Mucosa of stomach (tissue), 1 donor: ENCODE results near the gene SCG5.

Experiments
- H3K27me3 ChIP-seq: one replicate; pipeline ENCODE4 v1.7.0; 2013; ENCODE audit warnings: mild to moderate bottlenecking, low read length; ENCODE audit not compliant: control insufficient read depth, insufficient read depth
- H3K36me3 ChIP-seq: one replicate; pipeline ENCODE4 v1.7.0; 2013; ENCODE audit warnings: low read length; ENCODE audit not compliant: control insufficient read depth, insufficient read depth
- H3K4me1 ChIP-seq: one replicate; pipeline ENCODE4 v1.7.0; 2013; ENCODE audit warnings: mild to moderate bottlenecking, low read length; ENCODE audit not compliant: control insufficient read depth, insufficient read depth
- H3K4me3 ChIP-seq: one replicate; pipeline ENCODE4 v1.7.0; 2013; ENCODE audit warnings: low read length
- H3K9ac ChIP-seq: one replicate; pipeline ENCODE4 v1.7.0; 2013; ENCODE audit warnings: mild to moderate bottlenecking, low read length, moderate library complexity
- H3K9me3 ChIP-seq: one replicate; pipeline ENCODE4 v1.7.0; 2013; ENCODE audit warnings: mild to moderate bottlenecking, low read length, moderate library complexity; ENCODE audit not compliant: control insufficient read depth
- donor health status: Pancreatic carcinoma.

Gene SCG5

GRCh38 chr15:32682977-32683630, 41.6 kb downstream of the SCG5 start:
- H3K9me3 ChIP-seq: no peaks in the 10 kb centered on the region
- no peaks in the 10 kb centered on the region for H3K36me3 ChIP-seq
- no peak overlapping the region for H3K4me3 ChIP-seq
- no peak overlapping the region for H3K9ac ChIP-seq
- H3K4me1 ChIP-seq: peaks cover 3% of the 10 kb centered on the region
- H3K27me3 ChIP-seq: no peaks in the 10 kb centered on the region

GRCh38 chr15:32683906-32684584, 42.5 kb downstream of the SCG5 start:
- Histone ChIP-seq H3K9me3 (no peaks in the 10 kb centered on the region), H3K4me1 (peaks cover 6% of the 10 kb centered on the region), H3K36me3 (no peaks in the 10 kb centered on the region), H3K4me3 (no peak overlapping the region), H3K9ac (no peak overlapping the region), H3K27me3 (no peaks in the 10 kb centered on the region)

- no peaks in the 10 kb centered on the region for H3K36me3 ChIP-seq
- no peak overlapping the region for H3K4me3 ChIP-seq
- no peaks in the 10 kb centered on the region for H3K27me3 ChIP-seq
- H3K4me1 ChIP-seq: peaks cover 6% of the 10 kb centered on the region
- no peak overlapping the region for H3K9ac ChIP-seq
- H3K9me3 ChIP-seq: no peaks in the 10 kb centered on the region
Measured at GRCh38 chr15:32685576-32685975, 44.1 kb downstream of the SCG5 start.

GRCh38 chr15:32687556-32687955, 46.0 kb downstream of the SCG5 start:
- Histone ChIP-seq H3K27me3 (no peaks in the 10 kb centered on the region), H3K4me3 (no peak overlapping the region), H3K9ac (no peak overlapping the region), H3K9me3 (no peaks in the 10 kb centered on the region), H3K4me1 (peaks cover 6% of the 10 kb centered on the region), H3K36me3 (no peaks in the 10 kb centered on the region)

- H3K4me1 ChIP-seq: peaks cover 6% of the 10 kb centered on the region
- no peak overlapping the region for H3K9ac ChIP-seq
- H3K27me3 ChIP-seq: no peaks in the 10 kb centered on the region
- H3K4me3 ChIP-seq: no peak overlapping the region
- H3K9me3 ChIP-seq: no peaks in the 10 kb centered on the region
- no peaks in the 10 kb centered on the region for H3K36me3 ChIP-seq
Measured at GRCh38 chr15:32688151-32688639, 46.7 kb downstream of the SCG5 start.

GRCh38 chr15:32690941-32691688, 49.6 kb downstream of the SCG5 start:
- Histone ChIP-seq H3K36me3 (no peaks in the 10 kb centered on the region), H3K4me1 (peaks cover 6% of the 10 kb centered on the region), H3K27me3 (no peaks in the 10 kb centered on the region), H3K9ac (no peak overlapping the region), H3K4me3 (no peak overlapping the region), H3K9me3 (no peaks in the 10 kb centered on the region)

- no peaks in the 10 kb centered on the region for H3K9me3 ChIP-seq
- no peaks in the 10 kb centered on the region for H3K36me3 ChIP-seq
- no peak overlapping the region for H3K9ac ChIP-seq
- H3K27me3 ChIP-seq: no peaks in the 10 kb centered on the region
- peaks cover 6% of the 10 kb centered on the region for H3K4me1 ChIP-seq
- H3K4me3 ChIP-seq: no peak overlapping the region
Measured at GRCh38 chr15:32691689-32692038, 50.2 kb downstream of the SCG5 start.

- peaks cover 6% of the 10 kb centered on the region for H3K4me1 ChIP-seq
- no peaks in the 10 kb centered on the region for H3K9me3 ChIP-seq
- no peaks in the 10 kb centered on the region for H3K36me3 ChIP-seq
- H3K27me3 ChIP-seq: no peaks in the 10 kb centered on the region
- H3K4me3 ChIP-seq: no peak overlapping the region
- no peak overlapping the region for H3K9ac ChIP-seq
Measured at GRCh38 chr15:32692286-32692685, 50.8 kb downstream of the SCG5 start.

GRCh38 chr15:32694222-32694983, 52.9 kb downstream of the SCG5 start:
- Histone ChIP-seq H3K27me3 (no peaks in the 10 kb centered on the region), H3K9me3 (no peaks in the 10 kb centered on the region), H3K36me3 (no peaks in the 10 kb centered on the region), H3K9ac (no peak overlapping the region), H3K4me1 (no peaks in the 10 kb centered on the region), H3K4me3 (no peak overlapping the region)

- Histone ChIP-seq H3K27me3 (no peaks in the 10 kb centered on the region), H3K9me3 (no peaks in the 10 kb centered on the region), H3K4me1 (peaks cover 5% of the 10 kb centered on the region), H3K9ac (no peak overlapping the region), H3K36me3 (no peaks in the 10 kb centered on the region), H3K4me3 (no peak overlapping the region)
Measured at GRCh38 chr15:32698773-32699390, 57.4 kb downstream of the SCG5 start.

GRCh38 chr15:32700501-32701150, 59.1 kb downstream of the SCG5 start:
- no peaks in the 10 kb centered on the region for H3K36me3 ChIP-seq
- no peak overlapping the region for H3K9ac ChIP-seq
- no peak overlapping the region for H3K4me3 ChIP-seq
- no peaks in the 10 kb centered on the region for H3K27me3 ChIP-seq
- peaks cover 5% of the 10 kb centered on the region for H3K4me1 ChIP-seq
- H3K9me3 ChIP-seq: no peaks in the 10 kb centered on the region
